ENCODE measurements around the gene HLF. TPM values are rescaled to one million over a fixed set of nuclear protein-coding genes. Genes with fewer than 3 reads are reported as not detected.

HLF gene
- total and polyA plus RNA-seq, 2 experiments from 2014 or later: 0.09 TPM; not detected in 1

DNA sequence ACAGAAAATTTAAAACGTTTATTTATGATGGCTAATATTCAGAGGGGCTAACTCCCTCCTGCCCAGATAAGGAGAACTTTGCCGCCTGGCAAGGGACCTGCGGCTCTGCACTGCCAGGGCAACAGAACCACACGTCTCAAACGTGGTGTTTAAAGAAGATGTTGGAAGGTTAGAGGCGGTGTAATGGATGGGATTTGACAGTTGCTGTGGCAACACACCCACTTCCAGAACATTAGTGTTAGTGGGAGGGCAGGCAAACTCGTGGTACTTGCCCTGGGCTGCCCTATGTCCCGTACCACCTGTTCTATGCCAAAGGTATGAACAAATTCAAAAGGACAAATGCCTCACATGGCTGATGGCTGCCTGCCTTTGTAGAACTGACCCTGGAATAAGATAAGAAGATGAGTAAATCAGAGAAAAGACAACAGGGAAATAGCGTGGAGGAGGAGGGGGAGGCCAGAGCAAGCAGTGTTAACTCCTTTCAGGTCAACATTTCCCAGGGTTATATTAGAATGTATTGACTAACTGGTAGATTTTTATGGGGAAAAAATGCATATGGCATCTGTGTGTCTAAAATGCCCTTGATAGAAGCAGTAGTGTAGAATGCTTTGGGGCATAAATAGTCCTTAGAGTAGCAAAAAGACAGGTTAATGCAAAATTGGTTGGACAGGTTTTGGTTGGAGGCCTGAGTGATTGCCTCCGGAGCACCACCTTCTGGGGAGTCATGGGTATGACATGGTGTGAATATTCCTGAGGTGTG is 30.8 kb downstream of the HLF start:
- Histone ChIP-seq H3K9ac (no peak overlapping the region), H3K9me3 (ENCODE audit: low read depth) (no peaks in the 10 kb centered on the region), H3K27ac (no peak overlapping the region), H3K36me3 (ENCODE audit: low read depth) (no peaks in the 10 kb centered on the region), H2AFZ (no peak overlapping the region), H4K20me1 (ENCODE audit: insufficient read depth) (no peaks in the 10 kb centered on the region), H3K9me2 (ENCODE audit: insufficient read depth) (no peaks in the 10 kb centered on the region), H3K4me3 (no peak overlapping the region), H3K4me1 (ENCODE audit: insufficient read depth) (no peaks in the 10 kb centered on the region), H3F3A (ENCODE audit: insufficient read depth) (no peaks in the 10 kb centered on the region), H3K79me2 (ENCODE audit: insufficient read depth) (no peaks in the 10 kb centered on the region), H3K27me3 (replicated peaks; ENCODE audit: insufficient read depth) (no peaks in the 10 kb centered on the region), H3K4me2 (ENCODE audit: unreplicated experiment) (no peak overlapping the region)
- DNase-seq: peak; percentile 62
- TF ChIP-seq EZH2 (IDR thresholded peaks at IDR 0.05; ENCODE audit: insufficient read depth, poor library complexity, severe bottlenecking): no peak
- TF ChIP-seq EZH2phosphoT487 (IDR thresholded peaks at IDR 0.05; ENCODE audit: insufficient read depth, low read depth): no peak
- WGBS, 2 experiments (ENCODE audit: low coverage in 1 of 2, low lambda C conversion rate in 2 of 2, missing lambda C conversion rate in 2 of 2): 47 to 48% methylated on average over 10 of the region's 10 CpGs
- in situ Hi-C loops (cut with MboI): no loop called here

DNA sequence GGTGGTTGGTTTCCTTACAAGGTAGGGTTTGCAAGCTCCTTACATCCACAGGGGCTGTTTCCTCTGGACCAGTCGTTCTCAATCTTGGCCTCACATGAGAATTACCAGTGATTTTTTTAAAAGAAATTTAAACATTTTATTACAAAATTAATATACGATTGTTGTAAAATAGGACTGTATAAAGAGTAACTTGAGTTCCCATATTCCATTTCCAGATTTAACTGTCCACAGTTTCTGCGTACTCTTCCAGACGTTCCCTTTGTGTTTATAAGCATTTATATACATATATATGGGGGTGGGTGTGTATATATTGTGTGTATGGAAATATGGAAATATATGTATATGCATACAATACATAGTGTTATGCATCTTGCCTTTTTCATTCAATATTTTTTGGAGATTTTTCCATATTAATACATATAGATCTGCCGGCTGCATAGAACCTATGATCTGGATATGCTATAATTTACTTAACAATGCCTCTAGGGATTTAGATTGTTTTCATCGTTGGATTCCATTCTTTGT is 31.5 kb downstream of the HLF start:
- H2AFZ ChIP-seq: no peak overlapping the region
- WGBS, 2 experiments (ENCODE audit: low coverage in 1 of 2, low lambda C conversion rate in 2 of 2, missing lambda C conversion rate in 2 of 2): 40 to 52% methylated on average over 6 of the region's 6 CpGs
- TF ChIP-seq EZH2phosphoT487 (IDR thresholded peaks at IDR 0.05; ENCODE audit: insufficient read depth, low read depth): no peak
- TF ChIP-seq EZH2 (IDR thresholded peaks at IDR 0.05; ENCODE audit: insufficient read depth, poor library complexity, severe bottlenecking): no peak

DNA sequence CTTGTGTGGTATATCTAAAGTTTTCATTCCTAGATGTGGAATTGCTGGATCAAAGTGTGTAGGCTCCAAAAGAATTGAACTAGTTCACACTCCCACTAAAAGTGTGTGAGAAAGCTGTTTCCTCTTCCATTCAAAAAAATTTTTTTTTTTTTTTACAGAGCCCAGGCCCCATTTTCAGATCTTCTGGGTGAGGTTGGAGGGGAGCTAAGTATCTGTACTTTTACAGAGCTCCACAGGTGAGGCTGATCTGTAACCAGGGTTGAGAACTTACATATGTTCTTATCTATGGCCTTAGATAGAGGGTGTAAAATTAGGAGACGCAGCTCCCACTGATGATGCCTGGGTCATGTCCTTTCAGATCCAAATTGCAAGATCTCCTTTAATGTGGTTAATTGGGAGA is 31.9 kb downstream of the HLF start:
- Histone ChIP-seq H3K9me2 (ENCODE audit: insufficient read depth) (no peaks in the 10 kb centered on the region), H3K27ac (no peak overlapping the region), H3K4me2 (ENCODE audit: unreplicated experiment) (no peak overlapping the region), H2AFZ (no peak overlapping the region), H3K9me3 (ENCODE audit: low read depth) (no peaks in the 10 kb centered on the region), H3K4me3 (no peak overlapping the region), H3F3A (ENCODE audit: insufficient read depth) (no peaks in the 10 kb centered on the region), H3K36me3 (ENCODE audit: low read depth) (no peaks in the 10 kb centered on the region), H3K4me1 (ENCODE audit: insufficient read depth) (no peaks in the 10 kb centered on the region), H3K79me2 (ENCODE audit: insufficient read depth) (no peaks in the 10 kb centered on the region), H4K20me1 (ENCODE audit: insufficient read depth) (no peaks in the 10 kb centered on the region), H3K27me3 (replicated peaks; ENCODE audit: insufficient read depth) (no peaks in the 10 kb centered on the region), H3K9ac (no peak overlapping the region)
- WGBS, 2 experiments (ENCODE audit: low coverage in 1 of 2, low lambda C conversion rate in 2 of 2, missing lambda C conversion rate in 2 of 2): 93 to 94% methylated on average over 1 of the region's 1 CpG
- TF ChIP-seq EZH2phosphoT487 (IDR thresholded peaks at IDR 0.05; ENCODE audit: insufficient read depth, low read depth) (no peak), EZH2 (IDR thresholded peaks at IDR 0.05; ENCODE audit: insufficient read depth, poor library complexity, severe bottlenecking) (no peak)
- DNase-seq: no peak
- in situ Hi-C loops (cut with MboI): no loop called here

More for the DNA sequence above, 31.5 kb downstream of the HLF start:
- Histone ChIP-seq H3K4me3 (no peak overlapping the region), H3K79me2 (ENCODE audit: insufficient read depth) (no peaks in the 10 kb centered on the region), H3K9me2 (ENCODE audit: insufficient read depth) (no peaks in the 10 kb centered on the region), H3K4me1 (ENCODE audit: insufficient read depth) (no peaks in the 10 kb centered on the region), H3K27ac (no peak overlapping the region), H3F3A (ENCODE audit: insufficient read depth) (no peaks in the 10 kb centered on the region), H4K20me1 (ENCODE audit: insufficient read depth) (no peaks in the 10 kb centered on the region), H3K4me2 (ENCODE audit: unreplicated experiment) (no peak overlapping the region), H3K36me3 (ENCODE audit: low read depth) (no peaks in the 10 kb centered on the region), H3K9ac (no peak overlapping the region), H3K9me3 (ENCODE audit: low read depth) (no peaks in the 10 kb centered on the region), H3K27me3 (replicated peaks; ENCODE audit: insufficient read depth) (no peaks in the 10 kb centered on the region)
- no peak for DNase-seq
- in situ Hi-C loops (cut with MboI): no loop called here

DNA sequence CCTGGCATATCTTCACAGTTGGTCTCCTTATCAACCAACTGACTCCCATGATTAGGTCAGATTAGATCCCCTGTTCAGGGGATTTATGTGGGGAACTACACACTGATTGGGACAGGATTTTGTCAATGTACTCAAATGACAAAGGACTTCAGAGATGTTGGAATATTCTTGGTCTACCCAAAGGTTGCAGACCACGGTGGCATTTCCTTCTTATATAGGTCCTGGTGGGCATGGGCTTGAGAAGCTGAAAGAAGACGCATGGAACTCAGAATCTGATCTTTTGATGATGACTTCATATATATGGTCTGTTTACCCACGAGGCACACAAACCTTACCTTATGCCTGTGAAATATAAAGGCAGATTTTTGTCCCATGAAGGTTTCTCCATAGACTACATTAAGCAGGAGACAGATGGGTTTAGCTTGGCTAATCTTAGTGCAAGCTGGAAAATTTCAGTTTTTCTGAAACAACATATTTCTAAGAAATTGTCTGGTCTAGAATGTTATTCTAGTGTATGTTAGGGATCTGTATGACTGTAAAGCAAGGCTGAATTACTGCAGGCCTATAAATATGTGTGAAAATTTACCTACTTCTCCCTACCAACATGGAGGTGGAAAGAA is 33.5 kb downstream of the HLF start:
- Histone ChIP-seq H3K27me3 (replicated peaks; ENCODE audit: insufficient read depth) (no peaks in the 10 kb centered on the region), H2AFZ (no peak overlapping the region), H3K9ac (no peak overlapping the region), H3K79me2 (ENCODE audit: insufficient read depth) (no peaks in the 10 kb centered on the region), H3F3A (ENCODE audit: insufficient read depth) (no peaks in the 10 kb centered on the region), H3K9me2 (ENCODE audit: insufficient read depth) (no peaks in the 10 kb centered on the region), H3K9me3 (ENCODE audit: low read depth) (no peaks in the 10 kb centered on the region), H3K4me1 (ENCODE audit: insufficient read depth) (no peaks in the 10 kb centered on the region), H3K4me3 (no peak overlapping the region), H3K4me2 (ENCODE audit: unreplicated experiment) (no peak overlapping the region), H3K27ac (no peak overlapping the region), H3K36me3 (ENCODE audit: low read depth) (no peaks in the 10 kb centered on the region), H4K20me1 (ENCODE audit: insufficient read depth) (no peaks in the 10 kb centered on the region)
- in situ Hi-C loops (cut with MboI): no loop called here
- TF ChIP-seq EZH2 (IDR thresholded peaks at IDR 0.05; ENCODE audit: insufficient read depth, poor library complexity, severe bottlenecking) (no peak), EZH2phosphoT487 (IDR thresholded peaks at IDR 0.05; ENCODE audit: insufficient read depth, low read depth) (no peak)
- 59 to 60% methylated on average over 3 of the region's 3 CpGs for WGBS, 2 experiments (ENCODE audit: low coverage in 1 of 2, low lambda C conversion rate in 2 of 2, missing lambda C conversion rate in 2 of 2)
- no peak for DNase-seq

Data from GM23248 (cell line).